Duodenal mucosa (tissue), 2 donors: Measurements from ENCODE around the gene UBE2N.
A peak's percentile ranks its signal among the peaks of the same experiment; 100 is the strongest.
"Not testable (repeated sequence)": the region's sequence is repeated elsewhere in the genome, so short reads cannot be mapped to it uniquely, and the experiment has no call there.

Experiments used
- H3K27ac ChIP-seq: one replicate; pipeline ENCODE4 v1.7.0; 2013; ENCODE audit warnings: low read depth, low read length
- H3K27me3 ChIP-seq, 2 donors: one replicate each; pipeline ENCODE4 v1.7.0; 2013; ENCODE audit warnings: low read length in 2 of 2, control low read depth in 1 of 2; ENCODE audit not compliant: insufficient read depth in 2 of 2, control insufficient read depth in 1 of 2
- H3K36me3 ChIP-seq, 2 donors: one replicate each; pipeline ENCODE4 v1.7.0; 2013; ENCODE audit warnings: low read length in 2 of 2, control low read depth in 1 of 2; ENCODE audit not compliant: insufficient read depth in 2 of 2, control insufficient read depth in 1 of 2
- H3K4me1 ChIP-seq, 2 donors: one replicate each; pipeline ENCODE4 v1.7.0; 2013; ENCODE audit warnings: low read length in 2 of 2, control low read depth in 1 of 2; ENCODE audit not compliant: insufficient read depth in 2 of 2, control insufficient read depth in 1 of 2
- H3K4me3 ChIP-seq, 2 donors: one replicate each; pipeline ENCODE4 v1.7.0; 2013; ENCODE audit warnings: low read length in 2 of 2, low read depth in 1 of 2
- H3K9ac ChIP-seq, 2 donors: one replicate each; pipeline ENCODE4 v1.7.0; 2013; ENCODE audit warnings: low read length in 2 of 2, low read depth in 1 of 2
- H3K9me3 ChIP-seq, 2 donors: one replicate each; pipeline ENCODE4 v1.7.0; 2013; ENCODE audit warnings: low read length in 2 of 2, control low read depth in 1 of 2; ENCODE audit not compliant: control insufficient read depth in 1 of 2

UBE2N gene

DNA sequence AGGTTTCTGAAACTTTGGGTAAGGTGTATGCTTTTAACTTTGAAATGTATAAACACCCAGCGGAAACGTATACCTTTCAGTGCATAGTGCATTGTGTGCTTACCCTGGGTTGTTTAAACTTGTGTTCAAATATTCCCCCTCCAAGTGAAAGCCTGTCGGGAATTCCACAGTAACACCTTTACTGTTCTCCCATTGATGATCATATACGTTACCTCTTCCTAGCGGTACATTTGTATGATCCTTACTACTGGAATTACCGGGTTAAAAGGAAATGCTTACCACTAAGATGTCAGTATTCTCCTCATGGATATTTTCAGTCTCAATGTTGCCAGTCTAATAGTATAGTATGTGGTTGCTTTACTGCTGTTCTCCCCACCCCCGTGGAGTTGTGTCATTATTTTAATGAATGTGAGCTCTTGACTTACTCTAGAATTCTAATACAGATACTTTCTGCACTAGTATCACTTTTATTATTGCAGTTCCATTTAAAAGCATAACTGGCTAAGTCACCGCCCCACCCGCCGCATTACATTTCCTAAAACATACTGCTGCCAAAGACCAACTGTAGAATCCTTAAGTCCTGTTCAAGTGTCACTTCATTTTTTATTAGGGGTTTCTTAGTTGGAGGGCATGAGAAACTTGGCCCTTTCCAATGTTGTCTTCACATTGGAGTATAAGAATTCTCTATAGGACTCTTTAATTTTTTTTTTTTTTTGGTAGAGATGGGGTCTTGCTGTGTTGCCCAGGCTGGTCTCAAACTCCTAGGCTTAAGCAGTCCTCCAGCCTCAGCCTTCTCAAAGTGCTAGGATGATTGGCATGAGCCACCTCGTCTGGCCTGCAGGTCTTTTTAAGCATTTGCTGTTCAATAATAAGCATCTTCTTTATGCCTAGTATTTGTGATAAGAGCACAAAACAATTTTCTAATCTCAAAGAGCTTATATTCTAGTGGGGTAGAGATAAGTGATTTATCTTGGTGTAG, 39.1 kb downstream of the UBE2N start:
- Histone ChIP-seq H3K9ac (no peak overlapping the region), H3K36me3 (peaks cover 2 to 8% of the 10 kb centered on the region in 2 donors), H3K4me1 (no peaks in the 10 kb centered on the region), H3K4me3 (no peak overlapping the region), H3K9me3 (no peaks in the 10 kb centered on the region), H3K27ac (no peak overlapping the region), H3K27me3 (no peaks in the 10 kb centered on the region)

DNA sequence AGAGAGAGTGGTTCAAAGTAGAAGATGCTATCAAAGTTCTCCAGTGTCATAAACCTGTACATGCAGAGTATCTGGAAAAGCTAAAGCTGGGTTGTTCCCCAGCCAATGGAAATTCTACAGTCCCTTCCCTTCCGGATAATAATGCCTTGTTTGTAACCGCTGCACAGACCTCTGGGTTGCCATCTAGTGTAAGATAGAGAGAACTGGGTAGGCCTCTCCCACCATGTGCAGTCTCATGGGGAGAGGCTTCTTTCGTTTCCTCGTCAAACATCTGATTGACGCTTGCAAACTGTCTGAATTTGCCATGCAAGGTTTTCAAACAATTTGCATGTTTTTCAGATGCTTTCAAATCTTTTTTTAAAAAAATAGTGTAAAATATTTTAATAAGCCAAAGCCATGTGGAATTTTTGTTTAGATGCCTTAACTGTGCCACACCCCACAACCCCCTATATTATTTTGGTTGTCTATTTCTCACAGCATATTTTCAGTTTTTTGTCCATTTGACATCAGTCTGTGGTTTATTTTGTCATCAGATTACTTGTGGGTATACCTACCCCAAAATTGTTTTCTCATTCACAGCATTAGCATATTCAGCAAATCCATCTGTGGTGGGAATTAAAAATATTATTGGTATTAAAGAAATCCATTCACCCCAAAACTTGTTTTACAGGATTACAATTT, 42.4 kb downstream of the UBE2N start:
- H3K27me3 ChIP-seq, H3K9ac ChIP-seq, H3K9me3 ChIP-seq, H3K4me3 ChIP-seq, H3K4me1 ChIP-seq, H3K27ac ChIP-seq: not testable (repeated sequence)
- peaks cover 5 to 17% of the 10 kb centered on the region in 2 donors for H3K36me3 ChIP-seq

DNA sequence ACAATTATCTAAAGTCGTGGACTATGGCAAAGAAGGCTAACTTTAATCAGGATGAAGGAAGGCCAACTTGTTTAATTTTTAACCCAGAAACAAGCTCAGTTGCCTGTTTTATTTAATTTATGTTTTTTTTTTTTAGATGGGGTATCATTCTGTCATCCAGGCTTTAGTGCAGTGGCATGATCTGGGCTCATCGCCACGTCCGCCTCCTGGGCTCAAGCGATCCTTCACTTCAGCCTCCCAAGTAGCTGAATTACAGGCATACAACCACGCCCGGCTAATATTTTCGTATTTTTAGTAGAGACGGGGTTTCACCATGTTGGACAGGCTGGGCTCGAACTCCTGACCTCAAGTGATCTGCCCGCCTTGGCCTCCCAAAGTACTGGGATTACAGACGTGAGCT, 44.3 kb downstream of the UBE2N start:
- Histone ChIP-seq H3K9me3 (no peaks in the 10 kb centered on the region), H3K36me3 (peaks cover 5 to 17% of the 10 kb centered on the region in 2 donors), H3K9ac (peak overlapping the region in 1 of 2 donors; percentile 25), H3K27ac (no peak overlapping the region), H3K4me1 (no peaks in the 10 kb centered on the region), H3K4me3 (no peak overlapping the region), H3K27me3 (no peaks in the 10 kb centered on the region)

DNA sequence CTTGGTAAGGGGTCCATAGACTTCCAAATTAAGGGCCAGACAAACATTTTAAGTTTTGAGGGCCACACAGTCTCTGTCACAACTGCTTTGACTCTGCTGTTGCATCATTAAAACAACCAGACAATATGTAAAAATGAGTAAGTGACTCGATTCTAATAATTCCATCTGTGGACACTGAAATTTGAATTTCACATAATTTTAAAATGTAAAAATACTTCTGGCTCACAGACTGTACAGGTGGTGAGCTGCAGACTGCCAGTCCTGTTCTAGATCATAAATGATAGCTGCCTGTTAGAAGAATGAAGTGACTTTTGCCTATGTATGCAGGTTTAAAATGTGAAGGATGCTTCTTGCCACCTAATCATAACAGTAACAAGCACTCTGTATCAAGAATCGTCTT, 48.3 kb downstream of the UBE2N start:
- Histone ChIP-seq H3K27ac (no peak overlapping the region), H3K4me1 (peaks cover 0 to 6% of the 10 kb centered on the region in 2 donors)

DNA sequence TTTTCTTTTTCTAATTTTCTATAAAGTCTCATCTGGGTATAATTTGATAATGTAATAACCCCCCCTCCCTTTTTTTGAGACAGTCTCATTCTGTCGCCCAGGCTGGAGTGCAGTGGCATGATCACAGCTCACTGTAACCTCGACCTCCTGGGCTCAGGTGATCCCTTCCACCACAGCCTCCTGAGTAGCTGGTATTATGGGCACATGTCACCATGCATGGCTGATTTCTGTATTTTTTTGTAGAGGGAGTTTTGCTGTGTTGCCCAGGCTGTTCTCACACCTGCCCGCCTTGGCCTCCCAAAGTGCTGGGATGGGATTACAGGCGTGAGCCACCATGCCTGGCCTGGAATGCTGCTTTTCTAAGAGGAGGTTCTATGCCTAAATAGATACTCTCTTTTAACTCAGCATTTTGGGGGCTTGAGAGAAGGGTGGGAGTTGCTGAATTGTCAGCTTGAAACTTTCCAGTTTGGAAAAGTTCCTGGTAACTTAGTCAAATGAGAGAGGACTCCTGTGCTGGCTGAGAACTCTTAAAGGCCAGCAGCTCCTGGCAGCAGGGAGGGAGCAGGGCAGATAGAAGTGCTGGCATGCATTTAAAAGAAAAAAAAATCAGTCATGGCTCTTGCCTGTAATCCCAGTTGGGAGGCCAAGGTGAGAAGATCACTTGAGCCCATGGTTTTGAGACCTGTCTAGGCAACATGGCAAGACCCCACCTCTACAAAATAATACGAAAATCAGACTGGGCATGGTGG, 51.0 kb downstream of the UBE2N start:
- Histone ChIP-seq H3K9ac (no peak overlapping the region), H3K4me3 (no peak overlapping the region), H3K36me3 (no peaks in the 10 kb centered on the region), H3K4me1 (peaks cover 5 to 6% of the 10 kb centered on the region in 2 donors), H3K9me3 (no peaks in the 10 kb centered on the region), H3K27me3 (no peaks in the 10 kb centered on the region), H3K27ac (no peak overlapping the region)

More for the DNA sequence above, 48.3 kb downstream of the UBE2N start:
- Histone ChIP-seq H3K36me3 (peaks cover 5 to 14% of the 10 kb centered on the region in 2 donors), H3K9ac (no peak overlapping the region), H3K4me3 (no peak overlapping the region), H3K9me3 (no peaks in the 10 kb centered on the region), H3K27me3 (no peaks in the 10 kb centered on the region)

DNA sequence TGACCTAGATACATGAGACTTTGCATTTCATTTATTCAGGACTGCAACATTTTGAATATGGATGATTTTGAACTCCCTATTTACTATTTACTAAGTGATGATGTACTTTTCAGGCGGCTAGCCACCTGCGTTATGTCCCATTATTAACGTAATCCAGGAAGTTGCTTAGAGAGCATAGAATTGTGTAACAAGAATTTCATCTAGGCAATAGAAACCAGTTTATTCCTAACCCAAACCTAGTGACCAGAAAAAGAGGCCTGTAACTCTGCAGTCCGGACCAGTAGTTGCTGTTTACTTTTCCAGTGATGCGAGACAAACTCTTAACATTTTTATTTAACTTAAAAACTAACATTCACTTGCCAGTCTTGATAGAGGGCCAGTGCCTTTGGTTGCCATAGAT, 51.7 kb downstream of the UBE2N start:
- no peaks in the 10 kb centered on the region for H3K27me3 ChIP-seq
- H3K4me1 ChIP-seq = peaks cover 6 to 11% of the 10 kb centered on the region in 2 donors
- H3K27ac ChIP-seq = no peak overlapping the region
- H3K9ac ChIP-seq = no peak overlapping the region
- no peaks in the 10 kb centered on the region for H3K9me3 ChIP-seq
- H3K4me3 ChIP-seq = no peak overlapping the region
- H3K36me3 ChIP-seq = peaks cover 0 to 3% of the 10 kb centered on the region in 2 donors

DNA sequence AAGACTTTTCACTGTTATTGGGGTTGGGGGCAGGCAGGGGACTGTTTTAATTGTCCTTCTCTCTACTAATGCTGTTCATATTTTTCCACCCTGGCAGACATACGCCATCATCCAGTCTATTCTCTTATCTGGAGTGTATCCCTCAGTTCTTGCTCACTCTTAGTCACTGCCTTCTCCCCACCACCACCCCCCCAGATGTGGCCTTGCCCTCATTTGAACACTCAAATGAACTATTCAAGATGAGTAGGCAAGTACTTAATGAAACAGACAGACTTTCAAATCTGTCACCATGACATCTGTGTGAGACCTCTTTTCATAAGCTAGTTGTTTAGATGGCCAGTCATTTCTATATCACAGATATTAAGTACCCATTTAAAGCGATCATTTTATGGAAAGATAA, 54.0 kb downstream of the UBE2N start:
- Histone ChIP-seq H3K4me1 (peaks cover 6 to 11% of the 10 kb centered on the region in 2 donors), H3K27me3 (no peaks in the 10 kb centered on the region), H3K9ac (no peak overlapping the region), H3K9me3 (no peaks in the 10 kb centered on the region), H3K4me3 (no peak overlapping the region), H3K36me3 (peaks cover 0 to 4% of the 10 kb centered on the region in 2 donors), H3K27ac (no peak overlapping the region)

DNA sequence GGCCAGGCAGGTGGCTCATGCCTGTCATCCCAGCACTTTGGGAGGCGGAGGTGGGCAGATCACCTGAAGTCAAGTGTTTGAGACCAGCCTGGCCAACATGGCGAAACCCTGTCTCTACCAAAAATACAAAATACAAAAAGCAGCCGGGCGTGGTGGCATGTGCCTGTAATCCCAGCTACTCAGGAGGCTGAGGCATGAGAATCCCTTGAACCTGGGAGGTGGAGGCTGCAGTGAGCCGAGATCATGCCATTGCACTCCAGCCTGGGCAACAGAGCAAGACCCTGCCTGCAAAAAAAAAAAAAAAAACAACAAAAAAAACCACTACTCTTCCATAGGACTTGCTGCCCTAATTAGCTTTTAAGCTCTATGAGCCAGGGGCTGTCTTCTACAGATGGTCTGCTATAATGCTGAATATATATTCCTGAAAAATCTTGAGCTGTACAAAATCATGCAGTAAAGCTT, 59.7 kb downstream of the UBE2N start:
- peak overlapping the region in 1 of 2 donors; percentile 56 for H3K4me3 ChIP-seq
- H3K4me1 ChIP-seq = peaks cover 14 to 23% of the 10 kb centered on the region in 2 donors
- H3K9ac ChIP-seq, H3K9me3 ChIP-seq, H3K27me3 ChIP-seq, H3K36me3 ChIP-seq, H3K27ac ChIP-seq: not testable (repeated sequence)

DNA sequence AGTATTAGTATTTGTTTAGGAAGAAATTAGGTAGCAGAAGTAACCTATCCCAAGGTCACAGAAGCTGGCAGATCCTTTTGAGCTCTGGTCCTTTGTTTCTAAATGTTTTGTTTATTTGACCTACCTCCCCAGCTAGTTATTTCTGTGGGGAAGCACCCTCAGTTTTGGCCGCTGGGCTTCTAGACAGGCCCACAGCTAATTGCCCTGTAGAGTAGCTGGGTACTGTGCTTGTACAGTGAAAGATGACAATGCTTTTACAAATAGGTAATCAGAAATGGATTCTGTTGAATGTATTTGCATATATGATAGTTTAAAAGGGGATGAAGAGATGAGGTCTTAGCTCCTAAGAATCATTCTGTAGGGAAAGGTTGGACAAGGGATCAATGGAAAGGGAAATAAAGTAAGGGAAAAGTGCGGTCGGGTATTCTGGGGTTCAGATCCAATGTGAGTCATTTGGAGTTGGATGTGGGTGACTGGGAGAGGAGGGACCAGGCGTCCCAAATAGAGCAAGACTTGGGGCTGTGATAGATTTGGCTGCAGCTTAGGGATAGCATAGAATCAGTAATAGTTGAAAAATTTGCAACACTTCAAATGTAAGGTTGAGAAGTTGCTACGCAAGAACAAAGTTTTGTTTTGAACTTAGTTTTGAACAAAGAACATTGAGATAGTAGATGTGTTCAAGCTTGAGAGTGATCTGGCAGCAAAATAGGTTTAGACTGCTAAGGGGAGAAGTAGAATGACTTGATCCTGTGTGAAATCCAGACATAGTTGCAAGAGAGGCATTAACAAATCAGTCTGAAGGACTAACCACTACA, 60.4 kb downstream of the UBE2N start:
- Histone ChIP-seq H3K4me1 (peaks cover 20 to 29% of the 10 kb centered on the region in 2 donors), H3K27ac (no peak overlapping the region), H3K9ac (peak overlapping the region in 1 of 2 donors; percentile 34), H3K27me3 (no peaks in the 10 kb centered on the region), H3K36me3 (peaks cover 0 to 4% of the 10 kb centered on the region in 2 donors), H3K4me3 (peak overlapping the region; percentile 56 to 96), H3K9me3 (no peaks in the 10 kb centered on the region)
